GM12878 (cell line): ENCODE data around the gene KRT34. TPM values are rescaled to one million over a fixed set of nuclear protein-coding genes. Genes with fewer than 3 reads are reported as not detected.

ENCODE experiments used
- ATAC-seq: fragments of 200-7000 bp; cut with Tn5 transposase; 3 replicates; pipeline ENCODE4 v1.9.1; 2020; ENCODE audit warnings: mild to moderate bottlenecking, moderate library complexity
- BruUV-seq: library from RNA; stranded (reverse); fragments of 400-500 nt; replicated peaks from 2 replicates; lab custom pipeline; 2021; lab: Mats Ljungman, UMichigan
- CTCF ChIA-PET: fragments of 300-600 bp; sonication (Branson Sonifier 250); formaldehyde crosslinking; extraction: SDS; loops from one replicate; lab custom pipeline; 2021; ENCODE audit warnings: inconsistent platforms; lab: Yijun Ruan, JAX
- POLR2A ChIA-PET: fragments of 350-600 bp; formaldehyde crosslinking; extraction: SDS; loops from one replicate; lab custom pipeline; 2021; ENCODE audit warnings: inconsistent platforms; lab: Charles Lee
- RAD21 ChIA-PET: fragments of 300-600 bp; sonication (Branson Sonifier 250); formaldehyde crosslinking; loops from one replicate; lab custom pipeline; 2023; ENCODE audit warnings: antibody characterized with exemption; ENCODE audit not compliant: unreplicated experiment; lab: Charles Lee
- SMC1A ChIA-PET: fragments of 300-600 bp; sonication (Branson Sonifier 250); formaldehyde crosslinking; loops from one replicate; lab custom pipeline; 2023; ENCODE audit not compliant: unreplicated experiment, uncharacterized antibody; lab: Charles Lee
- DNase-seq: peaks from one replicate; pipeline ENCODE4 v3.0.0-alpha.2; 2011; ENCODE audit warnings: low read depth, low spot score
- FAIRE-seq: peaks from 3 replicates; lab custom pipeline; 2011; peaks lifted over from hg19 to GRCh38; lab: Jason Lieb, UNC
- H2AFZ ChIP-seq: 2 replicates; pipeline ENCODE4 v1.6.0; 2011; ENCODE audit warnings: low read depth, low read length, control low read depth; ENCODE audit not compliant: control insufficient read depth
- H3K27ac ChIP-seq: 2 replicates; pipeline ENCODE4 v1.5.1; 2011; ENCODE audit warnings: control low read depth; ENCODE audit not compliant: control insufficient read depth, insufficient read depth
- H3K27me3 ChIP-seq, 2 experiments: replicated peaks in 1 of 2; 2 replicates each; pipeline versions ENCODE4 v1.6.0 to v1.6.1; 2011; ENCODE audit warnings: low read length in 1 of 2; ENCODE audit not compliant: control insufficient read depth in 2 of 2, insufficient read depth in 2 of 2
- H3K36me3 ChIP-seq, 2 experiments: 2 replicates each; pipeline ENCODE4 v1.5.1; 2011; ENCODE audit warnings: low read length in 1 of 2; ENCODE audit not compliant: control insufficient read depth in 2 of 2, insufficient read depth in 2 of 2
- H3K4me1 ChIP-seq: 2 replicates; pipeline ENCODE4 v1.6.1; 2011; ENCODE audit warnings: mild to moderate bottlenecking, low read length, moderate library complexity, mixed read lengths; ENCODE audit not compliant: control insufficient read depth, insufficient read depth
- H3K4me2 ChIP-seq: 2 replicates; pipeline ENCODE4 v1.6.0; 2011; ENCODE audit warnings: control low read depth; ENCODE audit not compliant: control insufficient read depth, insufficient read depth
- H3K4me3 ChIP-seq: fragments of 200-600 bp; sonication (generic); 2 replicates; pipeline ENCODE4 v1.5.1; 2016
- H3K79me2 ChIP-seq: 2 replicates; pipeline ENCODE4 v1.6.0; 2011; ENCODE audit warnings: low read length; ENCODE audit not compliant: control insufficient read depth, insufficient read depth
- H3K9ac ChIP-seq: 2 replicates; pipeline ENCODE4 v1.8.0; 2011; ENCODE audit warnings: low read length, control low read depth, mixed read lengths; ENCODE audit not compliant: control insufficient read depth, insufficient read depth
- H3K9me3 ChIP-seq: replicated peaks from 3 replicates; pipeline ENCODE4 v1.5.1; 2011; ENCODE audit warnings: mild to moderate bottlenecking, low read length; ENCODE audit not compliant: control insufficient read depth, insufficient read depth
- H4K20me1 ChIP-seq: 2 replicates; pipeline ENCODE4 v1.6.0; 2011; ENCODE audit not compliant: control insufficient read depth, insufficient read depth
- BACH1 ChIP-seq: fragments of 450-650 bp; IDR thresholded peaks from 2 replicates; pipeline ENCODE4 v1.6.1; 2017; ENCODE audit warnings: mild to moderate bottlenecking, borderline replicate concordance
- CBFB ChIP-seq: IDR thresholded peaks from 2 replicates; pipeline ENCODE4 v1.6.1; 2016; ENCODE audit warnings: antibody characterized with exemption, low read depth
- CREM ChIP-seq: IDR thresholded peaks from 2 replicates; pipeline ENCODE4 v1.6.1; 2014; ENCODE audit warnings: antibody characterized with exemption, low read depth
- ESRRA ChIP-seq: IDR thresholded peaks from 2 replicates; pipeline ENCODE4 v1.6.1; 2012; ENCODE audit warnings: mild to moderate bottlenecking, low read length, improper control_type of control experiment
- IKZF2 ChIP-seq, 2 experiments: fragments of 450-650 bp; IDR thresholded peaks; 2 replicates each; pipeline ENCODE4 v1.6.1; 2017; ENCODE audit warnings: mild to moderate bottlenecking in 2 of 2, moderate library complexity in 2 of 2
- KAT2A ChIP-seq: conservative IDR thresholded peaks from 2 replicates; pipeline ENCODE4 v1.6.1; 2011; ENCODE audit warnings: low read depth, low read length; ENCODE audit not compliant: control insufficient read depth
- MTA2 ChIP-seq: fragments of 450-650 bp; IDR thresholded peaks from 2 replicates; pipeline ENCODE4 v1.6.1; 2016; ENCODE audit warnings: low read depth, mild to moderate bottlenecking, moderate library complexity
- NR2F1 ChIP-seq: fragments of 450-650 bp; conservative IDR thresholded peaks from 2 replicates; pipeline ENCODE4 v1.6.1; 2017; ENCODE audit warnings: mild to moderate bottlenecking
- RCOR1 ChIP-seq: conservative IDR thresholded peaks from 2 replicates; pipeline ENCODE4 v1.6.1; 2012; ENCODE audit warnings: low read depth, low read length, improper control_type of control experiment
- RUNX3 ChIP-seq: IDR thresholded peaks from 2 replicates; pipeline ENCODE4 v1.6.1; 2012; ENCODE audit warnings: low read length, inconsistent platforms
- SIX5 ChIP-seq: IDR thresholded peaks from 2 replicates; pipeline ENCODE4 v1.6.1; 2011; ENCODE audit warnings: mild to moderate bottlenecking, low read depth, low read length, moderate library complexity; ENCODE audit not compliant: severe bottlenecking
- SRF ChIP-seq, 2 experiments: IDR thresholded peaks; 2 replicates each; pipeline ENCODE4 v1.6.1; 2011; ENCODE audit warnings: low read depth in 2 of 2, low read length in 2 of 2, mild to moderate bottlenecking in 1 of 2, moderate library complexity in 1 of 2
- STAT1 ChIP-seq: fragments of 450-650 bp; conservative IDR thresholded peaks from 2 replicates; pipeline ENCODE4 v1.6.1; 2014; ENCODE audit warnings: antibody characterized with exemption, mild to moderate bottlenecking
- ZNF24 ChIP-seq: fragments of 450-650 bp; IDR thresholded peaks from 2 replicates; pipeline ENCODE4 v1.6.1; 2017; ENCODE audit warnings: antibody characterized with exemption, mild to moderate bottlenecking
- WGBS: methylation state at CpG from one replicate; pipeline ENCODE4 v1.1.6; 2016; ENCODE audit warnings: low lambda C conversion rate; ENCODE audit not compliant: insufficient replicate concordance, insufficient coverage; ENCODE audit errors: missing lambda C conversion rate; 5-methylcytosine and 5-hydroxymethylcytosine counted together
- in situ Hi-C: fragments of 300-500 bp; cut with MboI; formaldehyde crosslinking; loops from 9 replicates; pipeline ENCODE4 v1.14.3; 2018; ENCODE audit warnings: mixed read lengths
- intact Hi-C: fragments of 100-400 bp; cut with micrococcal nuclease; formaldehyde crosslinking; loops from one replicate; pipeline ENCODE4 v1.14.2; 2022; ENCODE audit not compliant: unreplicated experiment
- polyA plus RNA-seq, 11 experiments: library from polyadenylated mRNA; depleted of rRNA in 4 of 11; unstranded in 6 of 11; stranded (reverse) in 5 of 11; fragments of >200 nt; fragmentation: Nextera tagmentation in 4 of 11; fragmentation: Illumina TruSeq in 1 of 11; extraction: Ambion mirVana in 4 of 11; extraction: Trizol in 1 of 11; gene quantifications; 1 replicate in 1 of 11; 2 replicates in 10 of 11; pipeline versions ENCODE4 v1.2.1 to v1.2.3, GENCODE V29; 2011 to 2016; ENCODE audit warnings: inconsistent platforms in 2 of 11, missing spikeins in 2 of 11, low read depth in 1 of 11
- total RNA-seq, 4 experiments: library from RNA; depleted of rRNA in 3 of 4; stranded (reverse); fragments of >200 nt in 3 of 4; fragmentation: Illumina TruSeq in 1 of 4; extraction: Trizol in 1 of 4; gene quantifications; 2 replicates each; pipeline versions ENCODE4 v1.2.1 to v1.2.3, GENCODE V29; 2013 to 2021
- TF ChIP-seq, protein P1 (sequence below): IDR thresholded peaks from 2 replicates; pipeline ENCODE4 v1.6.1; 2011; ENCODE audit warnings: low read depth, mild to moderate bottlenecking, low read length, moderate library complexity, borderline replicate concordance; ENCODE audit errors: extremely low read depth

KRT34 gene
- total and polyA plus RNA-seq, 10 of the 15 experiments (the other 5 are each of a cell fraction or from before 2014, with no cell fraction given): not detected

DNA sequence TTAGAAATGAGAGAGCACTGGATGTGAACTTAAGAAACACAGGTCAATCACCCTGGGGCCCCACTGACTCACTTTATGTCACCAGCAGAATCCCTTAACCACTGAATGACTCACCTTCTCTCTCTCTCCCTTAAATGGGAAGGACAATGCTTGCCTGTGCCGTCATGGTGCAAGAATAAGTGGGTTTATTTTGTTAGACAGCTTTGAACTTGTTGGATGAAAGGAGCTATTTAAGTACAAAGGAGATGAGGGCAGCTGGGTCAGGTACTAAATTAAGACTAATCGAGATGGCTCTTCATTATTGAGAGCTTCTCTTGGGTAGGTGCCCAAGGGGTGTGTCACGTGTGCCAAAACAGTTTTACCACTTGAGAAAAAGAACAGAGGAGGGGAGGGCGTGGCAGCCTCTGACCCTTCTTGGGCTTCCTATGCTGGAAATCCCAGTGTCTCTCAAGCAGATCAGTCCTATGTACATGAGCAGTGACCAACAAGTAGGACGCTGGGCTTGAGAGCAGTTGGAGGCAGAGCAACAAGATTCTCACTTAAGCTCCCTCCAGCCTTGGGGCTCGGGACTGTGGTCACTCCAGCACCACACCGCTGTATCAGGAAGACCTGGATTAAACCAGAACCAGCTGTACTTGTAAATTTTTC is 22.0 kb upstream of the KRT34 start:
- H3K4me3 ChIP-seq: no peak overlapping the region
- in situ Hi-C loops: no loop called here
- H3K36me3 ChIP-seq: no peaks in the 10 kb centered on the region
- ChIA-PET POLR2A (no interaction called here), SMC1A (interaction anchor here (0.9 to 1.1 kb wide), 3 partner anchors 13 to 788 kb away, joined by 3 read pairs; no protein-coding TSS in a partner anchor), RAD21 (no interaction called here), CTCF (interaction anchor here (0.7 to 1.8 kb wide), 3 partner anchors 10 to 13 kb away, joined by 3 to 6 read pairs (median 3); no protein-coding TSS in a partner anchor)
- H3K27ac ChIP-seq: no peak overlapping the region
- no peak for DNase-seq
- no peaks in the 10 kb centered on the region; the same call in 2 of the 3 replicates for H3K9me3 ChIP-seq
- FAIRE-seq: no peak
- H3K4me1 ChIP-seq: no peaks in the 10 kb centered on the region
- H3K79me2 ChIP-seq: no peaks in the 10 kb centered on the region
- H4K20me1 ChIP-seq: 0 out of 2 replicates have a peak, but pooled peaks cover 4% of the 10 kb centered on the region
- no peak overlapping the region for H3K4me2 ChIP-seq
- no peak overlapping the region for H2AFZ ChIP-seq
- BruUV-seq: no TSS peak
- TF ChIP-seq CBFB (no peak), BACH1 (no peak), RCOR1 (no peak), NR2F1 (peak; percentile 34; the same call in 1 of the 2 replicates), RUNX3 (peak; percentile 18; the same call in 1 of the 2 replicates), CREM (no peak), SRF (IDR thresholded peaks at IDR 0.05; ENCODE audit: low read depth in 2 of 2, low read length in 2 of 2) (peak in 1 of 2 experiments; percentile 34; a peak in 1 of 4 replicates), ZNF24 (no peak), ESRRA (no peak), SIX5 (no peak), STAT1 (no peak), MTA2 (0 out of 2 replicates have a peak, but pooled peaks have one; percentile 18), KAT2A (no peak), IKZF2 (IDR thresholded peaks at IDR 0.05) (no peak)
- TF ChIP-seq, protein P1, sequence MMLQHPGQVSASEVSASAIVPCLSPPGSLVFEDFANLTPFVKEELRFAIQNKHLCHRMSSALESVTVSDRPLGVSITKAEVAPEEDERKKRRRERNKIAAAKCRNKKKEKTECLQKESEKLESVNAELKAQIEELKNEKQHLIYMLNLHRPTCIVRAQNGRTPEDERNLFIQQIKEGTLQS: no peak
- TF ChIP-seq, all 136 proteins: peak for 4
- peak; percentile 38 for ATAC-seq
- WGBS: 6% methylated on average over 7 of the region's 7 CpGs
- intact Hi-C loops: no loop called here
- no peak overlapping the region for H3K9ac ChIP-seq
- 0 out of 4 replicates have a peak, but pooled peaks cover 0 to 3% of the 10 kb centered on the region in 2 experiments for H3K27me3 ChIP-seq
